H1 (cell line): Measurements from ENCODE around the gene SLC6A17. TPM values are rescaled to one million over a fixed set of nuclear protein-coding genes. Genes with fewer than 3 reads are reported as not detected.

Source experiments
- CTCF ChIA-PET: fragments of 300-600 bp; sonication (Branson Sonifier 250); formaldehyde crosslinking; loops from one replicate; lab custom pipeline; 2021; ENCODE audit not compliant: partially characterized antibody; lab: Charles Lee
- POLR2A ChIA-PET: fragments of 300-600 bp; sonication (Branson Sonifier 250); formaldehyde crosslinking; loops from one replicate; lab custom pipeline; 2021; ENCODE audit warnings: inconsistent platforms; ENCODE audit not compliant: partially characterized antibody; lab: Charles Lee
- DNase-seq, 2 experiments: peaks; one replicate each; pipeline versions ENCODE4 v3.0.0 to v3.0.0-alpha.2; 2010 to 2022; ENCODE audit warnings: low spot score in 2 of 2, low read depth in 1 of 2, mixed read lengths in 1 of 2
- FAIRE-seq: peaks from 2 replicates; lab custom pipeline; 2011; peaks lifted over from hg19 to GRCh38; lab: Jason Lieb, UNC
- H2AFZ ChIP-seq: 2 replicates; pipeline ENCODE4 v1.8.1; 2012; ENCODE audit warnings: low read length, inconsistent platforms
- H2AK5ac ChIP-seq: 2 replicates; pipeline ENCODE4 v1.6.1; 2013; ENCODE audit warnings: low read depth, low read length
- H2BK120ac ChIP-seq: replicated peaks from 2 replicates; pipeline ENCODE3; 2013; ENCODE audit warnings: low read depth, low read length, inconsistent platforms
- H2BK12ac ChIP-seq: 2 replicates; pipeline ENCODE4 v1.6.1; 2013; ENCODE audit warnings: low read depth, low read length
- H2BK15ac ChIP-seq: 2 replicates; pipeline ENCODE4 v1.6.1; 2013; ENCODE audit warnings: low read length
- H2BK20ac ChIP-seq: 2 replicates; pipeline ENCODE4 v1.6.1; 2013; ENCODE audit warnings: low read length
- H2BK5ac ChIP-seq: 2 replicates; pipeline ENCODE4 v1.6.1; 2013; ENCODE audit warnings: low read depth, low read length
- H3K14ac ChIP-seq: 2 replicates; pipeline ENCODE4 v1.6.1; 2013; ENCODE audit warnings: inconsistent platforms; ENCODE audit not compliant: insufficient read length
- H3K18ac ChIP-seq: 2 replicates; pipeline ENCODE4 v1.6.1; 2013; ENCODE audit warnings: low read length; ENCODE audit errors: extremely low read depth
- H3K23ac ChIP-seq: 2 replicates; pipeline ENCODE4 v1.6.1; 2013; ENCODE audit warnings: inconsistent platforms; ENCODE audit not compliant: insufficient read length
- H3K23me2 ChIP-seq: 2 replicates; pipeline ENCODE4 v1.6.1; 2013; ENCODE audit warnings: low read depth, low read length
- H3K27ac ChIP-seq: 2 replicates; pipeline ENCODE4 v1.6.1; 2011; ENCODE audit warnings: low read depth, low read length, inconsistent platforms
- H3K27me3 ChIP-seq, 4 experiments: replicated peaks in 1 of 4; 1 replicate in 1 of 4; 2 replicates in 3 of 4; pipeline versions ENCODE4 v1.6.1 to v1.8.1; 2011 to 2013; ENCODE audit warnings: low read length in 3 of 4, mild to moderate bottlenecking in 3 of 4, inconsistent platforms in 2 of 4, mixed read lengths in 2 of 4, moderate library complexity in 1 of 4; ENCODE audit not compliant: control insufficient read depth in 3 of 4, insufficient read depth in 3 of 4; ENCODE audit errors: extremely low read depth in 1 of 4
- H3K36me3 ChIP-seq, 4 experiments: 2 replicates each; pipeline versions ENCODE4 v1.6.1 to v1.8.1; 2011 to 2013; ENCODE audit warnings: mild to moderate bottlenecking in 4 of 4, low read length in 3 of 4, moderate library complexity in 2 of 4, control low read depth in 1 of 4, inconsistent platforms in 1 of 4; ENCODE audit not compliant: insufficient read depth in 4 of 4, control insufficient read depth in 2 of 4
- H3K4ac ChIP-seq: replicated peaks from 2 replicates; pipeline ENCODE3; 2013; ENCODE audit warnings: low read length, low read depth, mixed read lengths, inconsistent platforms; ENCODE audit not compliant: insufficient read length
- H3K4me1 ChIP-seq, 4 experiments: replicated peaks in 1 of 4; 1 replicate in 1 of 4; 2 replicates in 3 of 4; pipeline versions ENCODE4 v1.6.1 to v1.8.1; 2011 to 2013; ENCODE audit warnings: low read length in 3 of 4, inconsistent platforms in 2 of 4, mixed read lengths in 1 of 4; ENCODE audit not compliant: insufficient read depth in 4 of 4, control insufficient read depth in 3 of 4
- H3K4me2 ChIP-seq, 2 experiments: 2 replicates each; pipeline versions ENCODE4 v1.6.1 to v1.8.1; 2011 to 2013; ENCODE audit warnings: low read depth in 2 of 2, low read length in 2 of 2, control low read depth in 1 of 2, inconsistent platforms in 1 of 2, mild to moderate bottlenecking in 1 of 2; ENCODE audit not compliant: insufficient read depth in 1 of 2
- H3K4me3 ChIP-seq, 4 experiments: fragments of 200-600, 300-600 bp in 1 of 4; sonication (generic), shearing (Covaris generic), sonication (Bioruptor Twin) in 1 of 4; 2 replicates each; pipeline versions ENCODE4 v1.5.1 to v1.8.1; 2011 to 2016; ENCODE audit warnings: low read length in 4 of 4, low read depth in 3 of 4, control low read depth in 2 of 4, inconsistent platforms in 2 of 4, mild to moderate bottlenecking in 2 of 4, mixed read lengths in 1 of 4, moderate library complexity in 1 of 4; ENCODE audit not compliant: insufficient read depth in 2 of 4; ENCODE audit errors: extremely low read depth in 1 of 4
- H3K56ac ChIP-seq: replicated peaks from 2 replicates; pipeline ENCODE3; 2013; ENCODE audit warnings: low read depth, mild to moderate bottlenecking, mixed read lengths, low read length, inconsistent platforms; ENCODE audit not compliant: insufficient read length
- H3K79me1 ChIP-seq: 2 replicates; pipeline ENCODE4 v1.6.1; 2013; ENCODE audit warnings: low read depth, low read length, control low read depth
- H3K79me2 ChIP-seq, 2 experiments: 2 replicates each; pipeline versions ENCODE4 v1.6.1 to v1.8.1; 2012 to 2013; ENCODE audit warnings: low read length in 2 of 2, mild to moderate bottlenecking in 2 of 2, inconsistent platforms in 1 of 2; ENCODE audit not compliant: insufficient read depth in 2 of 2, control insufficient read depth in 1 of 2
- H3K9ac ChIP-seq, 4 experiments: replicated peaks in 1 of 4; 1 replicate in 1 of 4; 2 replicates in 3 of 4; pipeline versions ENCODE4 v1.6.1 to v1.8.1; 2011 to 2013; ENCODE audit warnings: low read depth in 3 of 4, low read length in 3 of 4, control low read depth in 2 of 4, mild to moderate bottlenecking in 2 of 4, moderate library complexity in 2 of 4, inconsistent platforms in 1 of 4; ENCODE audit errors: extremely low read depth in 1 of 4
- H3K9me3 ChIP-seq, 2 experiments: 2 replicates each; pipeline versions ENCODE4 v1.6.1 to v1.8.1; 2012 to 2013; ENCODE audit warnings: mild to moderate bottlenecking in 2 of 2, moderate library complexity in 2 of 2, control low read depth in 1 of 2, inconsistent platforms in 1 of 2, low read depth in 1 of 2, low read length in 1 of 2, mixed read lengths in 1 of 2; ENCODE audit not compliant: insufficient read depth in 2 of 2
- H4K20me1 ChIP-seq, 2 experiments: replicated peaks in 1 of 2; 2 replicates each; pipeline versions ENCODE3 to v1.8.1; 2011 to 2013; ENCODE audit warnings: inconsistent platforms in 2 of 2, low read length in 2 of 2, mild to moderate bottlenecking in 1 of 2; ENCODE audit not compliant: insufficient read depth in 2 of 2, control insufficient read depth in 1 of 2
- H4K5ac ChIP-seq: 2 replicates; pipeline ENCODE4 v1.6.1; 2013; ENCODE audit warnings: low read length, low read depth, mixed read lengths, inconsistent platforms; ENCODE audit not compliant: insufficient read length
- H4K8ac ChIP-seq: 2 replicates; pipeline ENCODE4 v1.8.0; 2013; ENCODE audit warnings: mild to moderate bottlenecking, moderate library complexity, low read length, inconsistent platforms; ENCODE audit not compliant: insufficient read depth; ENCODE audit errors: extremely low read depth
- H4K91ac ChIP-seq: replicated peaks from 2 replicates; pipeline ENCODE3; 2013; ENCODE audit warnings: low read length, mixed read lengths, inconsistent platforms; ENCODE audit not compliant: insufficient read length
- BACH1 ChIP-seq: IDR thresholded peaks from 2 replicates; pipeline ENCODE4 v1.6.1; 2012; ENCODE audit warnings: low read length, improper control_type of control experiment
- BCL11A ChIP-seq, 2 experiments: IDR thresholded peaks; one replicate each; pipeline ENCODE4 v1.6.1; 2011; ENCODE audit warnings: low read depth in 2 of 2, low read length in 2 of 2, mild to moderate bottlenecking in 2 of 2
- EP300 ChIP-seq, 2 experiments: IDR thresholded peaks; 1 replicate in 1 of 2; 2 replicates in 1 of 2; pipeline ENCODE4 v1.6.1; 2011 to 2012; ENCODE audit warnings: low read depth in 2 of 2, low read length in 2 of 2, mild to moderate bottlenecking in 2 of 2, borderline replicate concordance in 1 of 2, inconsistent platforms in 1 of 2, moderate library complexity in 1 of 2
- HDAC6 ChIP-seq: IDR thresholded peaks from one replicate; pipeline ENCODE4 v1.7.1; 2012; ENCODE audit warnings: low read depth, mild to moderate bottlenecking, inconsistent platforms, low read length, moderate library complexity
- KDM5A ChIP-seq: fragments of 200-600 bp; IDR thresholded peaks from 2 replicates; pipeline ENCODE4 v1.7.1; 2012; ENCODE audit warnings: mild to moderate bottlenecking, low read length, inconsistent platforms, mixed read lengths
- MAFK ChIP-seq: IDR thresholded peaks from 2 replicates; pipeline ENCODE4 v1.6.1; 2012; ENCODE audit warnings: low read depth, mild to moderate bottlenecking, improper control_type of control experiment, low read length
- SUZ12 ChIP-seq: fragments of 200-600 bp; sonication (generic); IDR thresholded peaks from 2 replicates; pipeline ENCODE4 v1.6.1; 2012; ENCODE audit warnings: mild to moderate bottlenecking, inconsistent platforms, low read length, moderate library complexity, mixed read lengths
- TAF1 ChIP-seq: IDR thresholded peaks from 2 replicates; pipeline ENCODE4 v1.6.1; 2011; ENCODE audit warnings: mild to moderate bottlenecking, low read depth, low read length
- USF2 ChIP-seq: IDR thresholded peaks from 2 replicates; pipeline ENCODE4 v1.6.1; 2011; ENCODE audit warnings: low read length, improper control_type of control experiment
- WGBS, 2 experiments: shearing (Covaris generic) in 1 of 2; methylation state at CpG; one replicate each; pipeline versions ENCODE4 v1.1.6 to v1.1.7; 2013 to 2015; ENCODE audit warnings: low lambda C conversion rate in 2 of 2, mixed read lengths in 2 of 2, inconsistent platforms in 1 of 2, low coverage in 1 of 2, missing lambda C conversion rate in 1 of 2; ENCODE audit not compliant: insufficient replicate concordance in 2 of 2, insufficient coverage in 1 of 2, insufficient read length in 1 of 2; ENCODE audit errors: extremely low coverage in 1 of 2, missing lambda C conversion rate in 1 of 2; 5-methylcytosine and 5-hydroxymethylcytosine counted together
- polyA plus RNA-seq, 7 experiments: library from polyadenylated mRNA; depleted of rRNA in 3 of 7; stranded (reverse) in 5 of 7; unstranded in 2 of 7; fragments of >200 nt in 5 of 7; fragments of 200-250 nt in 2 of 7; gene quantifications; 1 replicate in 5 of 7; 2 replicates in 1 of 7; 4 replicates in 1 of 7; pipeline versions ENCODE4 v1.2.1 to v1.2.3, GENCODE V29; 2011 to 2013; ENCODE audit warnings: missing spikeins in 2 of 7, mixed read lengths in 2 of 7
- total RNA-seq: library from RNA; stranded (reverse); fragmentation: NEBNext Ultra II Directional; extraction: Animal tissue kit (Norgen Biotek cat#: 25700); gene quantifications from 2 replicates; pipeline ENCODE4 v1.2.1, GENCODE V29; 2021

The SLC6A17 gene
- total and polyA plus RNA-seq, 2 of the 8 experiments (the other 6 are each of a cell fraction or from before 2014, with no cell fraction given) = 0.15 to 0.28 TPM

- H3K18ac ChIP-seq = peak within 1 kb of the TSS; percentile 97
- H3K79me1 ChIP-seq = no peaks in the 10 kb centered on the region
- no peak within 1 kb of the TSS for H3K23ac ChIP-seq
- WGBS, 2 experiments = 3% methylated on average over 13 of the region's 103 CpGs; no CpG with 5 or more reads in 1 of the 2 experiments
- peak within 1 kb of the TSS; percentile 40 for H3K4ac ChIP-seq
- H3K36me3 ChIP-seq = no peaks in the 10 kb centered on the region
- peak within 1 kb of the TSS; percentile 88; the same call in 1 of the 2 replicates for H2BK15ac ChIP-seq
- peak within 1 kb of the TSS; percentile 8 to 59 (median 52); a peak in 5 of 7 replicates for H3K9ac ChIP-seq
- peaks cover 5 to 22% (median 21%) of the 10 kb centered on the region in 4 experiments for H3K27me3 ChIP-seq
- H3K56ac ChIP-seq = no peak within 1 kb of the TSS
- FAIRE-seq (no peak), DNase-seq (peak; percentile 72 to 85)
- POLR2A ChIA-PET = interaction anchor here (0.9 to 3.9 kb wide), 11 partner anchors 13 to 139 kb away, joined by 3 to 12 read pairs (median 4); partner anchors contain the start of gene RBM15
- peak within 1 kb of the TSS; percentile 41 to 78 (median 62) for H3K4me3 ChIP-seq
- H4K20me1 ChIP-seq = peaks cover 0 to 10% of the 10 kb centered on the region in 2 experiments
- H2AK5ac ChIP-seq = no peak within 1 kb of the TSS
- CTCF ChIA-PET = interaction anchor here (0.7 to 19.1 kb wide), 25 partner anchors 10 to 313 kb away, joined by 3 to 1001 read pairs (median 4); partner anchors contain the start of genes LAMTOR5 and RBM15
- H2BK12ac ChIP-seq = no peak within 1 kb of the TSS; the same call in 1 of the 2 replicates
- peaks cover 20% of the 10 kb centered on the region; the same call in 1 of the 2 replicates for H3K23me2 ChIP-seq
- H3K4me1 ChIP-seq = peaks cover 7 to 23% (median 20%) of the 10 kb centered on the region in 4 experiments
- 0 out of 2 replicates have a peak within 1 kb of the TSS, but pooled peaks have one; percentile 48 for H2BK20ac ChIP-seq
- H3K27ac ChIP-seq = no peak within 1 kb of the TSS
- peak within 1 kb of the TSS; percentile 89 for H4K5ac ChIP-seq
- no peak within 1 kb of the TSS for H2BK120ac ChIP-seq
- H3K9me3 ChIP-seq = no peaks in the 10 kb centered on the region
- no peak within 1 kb of the TSS for H3K14ac ChIP-seq
- H4K8ac ChIP-seq = peak within 1 kb of the TSS; percentile 45; the same call in 1 of the 2 replicates
- peak within 1 kb of the TSS; percentile 54; the same call in 1 of the 2 replicates for H2BK5ac ChIP-seq
- H4K91ac ChIP-seq = peak within 1 kb of the TSS; percentile 86
- peak within 1 kb of the TSS; percentile 72 to 98 for H3K4me2 ChIP-seq
- H3K79me2 ChIP-seq = no peaks in the 10 kb centered on the region
- H2AFZ ChIP-seq = peak within 1 kb of the TSS; percentile 80
- TF ChIP-seq EP300 (IDR thresholded peaks at IDR 0.05; ENCODE audit: borderline replicate concordance in 1 of 2, low read depth in 2 of 2, low read length in 2 of 2) (peak in 1 of 2 experiments; percentile 85; a peak in 1 of 3 replicates), TAF1 (peak; percentile 25; the same call in 1 of the 2 replicates), SUZ12 (no peak; the same call in 1 of the 2 replicates), USF2 (no peak), BCL11A (IDR thresholded peaks at IDR 0.05; ENCODE audit: low read depth in 2 of 2, low read length in 2 of 2) (no peak), HDAC6 (no peak), BACH1 (no peak), KDM5A (no peak), MAFK (no peak)
Measured at GRCh38 chr1:110209715-110210603, 59.7 kb downstream of the SLC6A17 start, which contains the start of gene KCNC4. TSS of gene KCNC4 (plus strand) at chr1:110210314. CDS start at chr1:110211500, 1,186 bp downstream.
